Measurements from ENCODE around the gene ELF3. TPM values are rescaled to one million over a fixed set of nuclear protein-coding genes. Genes with fewer than 3 reads are reported as not detected.

The ELF3 gene
- total and polyA plus RNA-seq, 2 of the 13 experiments (the other 11 are each of a cell fraction or from before 2014, with no cell fraction given), result 11.5 to 55.1 TPM

- TF ChIP-seq ZNF720 (CRISPR knock-in tag; IDR thresholded peaks at IDR 0.05) (no peak), NONO (IDR thresholded peaks at IDR 0.05) (no peak), NONO (CRISPR knock-in tag; conservative IDR thresholded peaks at IDR 0.05) (peak; percentile 67), EEA1 (CRISPR knock-in tag; IDR thresholded peaks at IDR 0.05; ENCODE audit: borderline replicate concordance) (no peak), CREBL2 (CRISPR knock-in tag; IDR thresholded peaks at IDR 0.05; ENCODE audit: borderline replicate concordance) (no peak), IKZF5 (CRISPR knock-in tag; IDR thresholded peaks at IDR 0.05) (peak; percentile 65), SP1 (IDR thresholded peaks at IDR 0.05) (no peak), SP1 (CRISPR knock-in tag; IDR thresholded peaks at IDR 0.05) (peak; percentile 40; the same call in 1 of the 2 replicates), SP5 (CRISPR knock-in tag; IDR thresholded peaks at IDR 0.05; ENCODE audit: borderline replicate concordance, low read depth) (no peak; the same call in 1 of the 2 replicates), MXD3 (CRISPR knock-in tag; IDR thresholded peaks at IDR 0.05) (peak; percentile 38; the same call in 1 of the 2 replicates), ZNF572 (CRISPR knock-in tag; IDR thresholded peaks at IDR 0.05) (peak; percentile 38; the same call in 1 of the 2 replicates), BHLHE40 (IDR thresholded peaks at IDR 0.05; ENCODE audit: low read length) (no peak; the same call in 1 of the 2 replicates), RELA (CRISPR knock-in tag; IDR thresholded peaks at IDR 0.05) (peak; percentile 88; the same call in 1 of the 2 replicates), HMGXB4 (CRISPR knock-in tag; IDR thresholded peaks at IDR 0.05; ENCODE audit: borderline replicate concordance in 1 of 2, low read depth in 1 of 2) (no peak; a peak in 1 of 4 replicates), NFIC (IDR thresholded peaks at IDR 0.05; ENCODE audit: low read length) (no peak), HNRNPLL (IDR thresholded peaks at IDR 0.05; ENCODE audit: low read depth, low read length, poor library complexity, severe bottlenecking) (no peak), GLI4 (CRISPR knock-in tag; IDR thresholded peaks at IDR 0.05; ENCODE audit: borderline replicate concordance) (peak; percentile 54; the same call in 1 of the 2 replicates), ZNF550 (CRISPR knock-in tag; IDR thresholded peaks at IDR 0.05; ENCODE audit: borderline replicate concordance) (no peak), ZNF282 (IDR thresholded peaks at IDR 0.05; ENCODE audit: partially characterized antibody) (no peak), MYC (CRISPR knock-in tag; IDR thresholded peaks at IDR 0.05; ENCODE audit: borderline replicate concordance) (peak; percentile 49; the same call in 1 of the 2 replicates), ZFP37 (CRISPR knock-in tag; IDR thresholded peaks at IDR 0.05; ENCODE audit: borderline replicate concordance) (no peak), ZNF747 (CRISPR knock-in tag; IDR thresholded peaks at IDR 0.05; ENCODE audit: borderline replicate concordance) (peak; percentile 64; the same call in 1 of the 2 replicates), ZNF501 (CRISPR knock-in tag; IDR thresholded peaks at IDR 0.05) (peak; percentile 30; the same call in 1 of the 2 replicates), ZSCAN21 (CRISPR knock-in tag; IDR thresholded peaks at IDR 0.05; ENCODE audit: borderline replicate concordance) (peak; percentile 54; the same call in 1 of the 2 replicates)
Measured at GRCh38 chr1:202010180-202011015, at the start of gene ELF3 (continued).
